ENCODE measurements around the gene SMIM33. TPM values are rescaled to one million over a fixed set of nuclear protein-coding genes. Genes with fewer than 3 reads are reported as not detected.
A peak's percentile ranks its signal among the peaks of the same experiment; 100 is the strongest.

The SMIM33 gene
- total and polyA plus RNA-seq, 2 of the 13 experiments (the other 11 are each of a cell fraction or from before 2014, with no cell fraction given), result not detected

- TF ChIP-seq MXI1 (IDR thresholded peaks at IDR 0.05; ENCODE audit: borderline replicate concordance, low read depth, low read length) (no peak; the same call in 2 of the 3 replicates), ZNF788 (CRISPR knock-in tag; IDR thresholded peaks at IDR 0.05; ENCODE audit: borderline replicate concordance) (peak; percentile 94; the same call in 1 of the 2 replicates), ZNF317 (CRISPR knock-in tag; IDR thresholded peaks at IDR 0.05) (peak; percentile 87; the same call in 1 of the 2 replicates), ZNF17 (CRISPR knock-in tag; IDR thresholded peaks at IDR 0.05) (no peak), MED8 (CRISPR knock-in tag; IDR thresholded peaks at IDR 0.05; ENCODE audit: insufficient replicate concordance) (peak; percentile 85), ZNF577 (CRISPR knock-in tag; IDR thresholded peaks at IDR 0.05; ENCODE audit: borderline replicate concordance, low read depth) (no peak), ZNF354B (CRISPR knock-in tag; IDR thresholded peaks at IDR 0.05) (no peak), REXO4 (CRISPR knock-in tag; IDR thresholded peaks at IDR 0.05; ENCODE audit: borderline replicate concordance) (no peak), ZNF670 (CRISPR knock-in tag; IDR thresholded peaks at IDR 0.05; ENCODE audit: borderline replicate concordance) (0 out of 2 replicates have a peak, but pooled peaks have one; percentile 44), KDM6A (CRISPR knock-in tag; IDR thresholded peaks at IDR 0.05; ENCODE audit: low read depth) (0 out of 2 replicates have a peak, but pooled peaks have one; percentile 24), ZNF430 (CRISPR knock-in tag; IDR thresholded peaks at IDR 0.05) (peak; percentile 92), MBNL3 (CRISPR knock-in tag; conservative IDR thresholded peaks at IDR 0.05) (no peak), CREBL2 (CRISPR knock-in tag; IDR thresholded peaks at IDR 0.05; ENCODE audit: borderline replicate concordance) (peak; percentile 91), ZNF225 (CRISPR knock-in tag; IDR thresholded peaks at IDR 0.05) (no peak), ZNF615 (CRISPR knock-in tag; IDR thresholded peaks at IDR 0.05; ENCODE audit: borderline replicate concordance) (no peak), ZNF790 (CRISPR knock-in tag; IDR thresholded peaks at IDR 0.05; ENCODE audit: borderline replicate concordance) (peak; percentile 94), ATAD3A (CRISPR knock-in tag; IDR thresholded peaks at IDR 0.05) (no peak), ERF (CRISPR knock-in tag; IDR thresholded peaks at IDR 0.05) (peak; percentile 93), NFIB (CRISPR knock-in tag; IDR thresholded peaks at IDR 0.05; ENCODE audit: borderline replicate concordance) (no peak), GATAD1 (CRISPR knock-in tag; IDR thresholded peaks at IDR 0.05) (peak; percentile 70)
- TF ChIP-seq, protein P1, sequence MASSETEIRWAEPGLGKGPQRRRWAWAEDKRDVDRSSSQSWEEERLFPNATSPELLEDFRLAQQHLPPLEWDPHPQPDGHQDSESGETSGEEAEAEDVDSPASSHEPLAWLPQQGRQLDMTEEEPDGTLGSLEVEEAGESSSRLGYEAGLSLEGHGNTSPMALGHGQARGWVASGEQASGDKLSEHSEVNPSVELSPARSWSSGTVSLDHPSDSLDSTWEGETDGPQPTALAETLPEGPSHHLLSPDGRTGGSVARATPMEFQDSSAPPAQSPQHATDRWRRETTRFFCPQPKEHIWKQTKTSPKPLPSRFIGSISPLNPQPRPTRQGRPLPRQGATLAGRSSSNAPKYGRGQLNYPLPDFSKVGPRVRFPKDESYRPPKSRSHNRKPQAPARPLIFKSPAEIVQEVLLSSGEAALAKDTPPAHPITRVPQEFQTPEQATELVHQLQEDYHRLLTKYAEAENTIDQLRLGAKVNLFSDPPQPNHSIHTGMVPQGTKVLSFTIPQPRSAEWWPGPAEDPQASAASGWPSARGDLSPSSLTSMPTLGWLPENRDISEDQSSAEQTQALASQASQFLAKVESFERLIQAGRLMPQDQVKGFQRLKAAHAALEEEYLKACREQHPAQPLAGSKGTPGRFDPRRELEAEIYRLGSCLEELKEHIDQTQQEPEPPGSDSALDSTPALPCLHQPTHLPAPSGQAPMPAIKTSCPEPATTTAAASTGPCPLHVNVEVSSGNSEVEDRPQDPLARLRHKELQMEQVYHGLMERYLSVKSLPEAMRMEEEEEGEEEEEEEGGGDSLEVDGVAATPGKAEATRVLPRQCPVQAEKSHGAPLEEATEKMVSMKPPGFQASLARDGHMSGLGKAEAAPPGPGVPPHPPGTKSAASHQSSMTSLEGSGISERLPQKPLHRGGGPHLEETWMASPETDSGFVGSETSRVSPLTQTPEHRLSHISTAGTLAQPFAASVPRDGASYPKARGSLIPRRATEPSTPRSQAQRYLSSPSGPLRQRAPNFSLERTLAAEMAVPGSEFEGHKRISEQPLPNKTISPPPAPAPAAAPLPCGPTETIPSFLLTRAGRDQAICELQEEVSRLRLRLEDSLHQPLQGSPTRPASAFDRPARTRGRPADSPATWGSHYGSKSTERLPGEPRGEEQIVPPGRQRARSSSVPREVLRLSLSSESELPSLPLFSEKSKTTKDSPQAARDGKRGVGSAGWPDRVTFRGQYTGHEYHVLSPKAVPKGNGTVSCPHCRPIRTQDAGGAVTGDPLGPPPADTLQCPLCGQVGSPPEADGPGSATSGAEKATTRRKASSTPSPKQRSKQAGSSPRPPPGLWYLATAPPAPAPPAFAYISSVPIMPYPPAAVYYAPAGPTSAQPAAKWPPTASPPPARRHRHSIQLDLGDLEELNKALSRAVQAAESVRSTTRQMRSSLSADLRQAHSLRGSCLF (CRISPR knock-in tag; IDR thresholded peaks at IDR 0.05; ENCODE audit: borderline replicate concordance), result 0 out of 2 replicates have a peak, but pooled peaks have one; percentile 36
- TF ChIP-seq, protein P2, sequence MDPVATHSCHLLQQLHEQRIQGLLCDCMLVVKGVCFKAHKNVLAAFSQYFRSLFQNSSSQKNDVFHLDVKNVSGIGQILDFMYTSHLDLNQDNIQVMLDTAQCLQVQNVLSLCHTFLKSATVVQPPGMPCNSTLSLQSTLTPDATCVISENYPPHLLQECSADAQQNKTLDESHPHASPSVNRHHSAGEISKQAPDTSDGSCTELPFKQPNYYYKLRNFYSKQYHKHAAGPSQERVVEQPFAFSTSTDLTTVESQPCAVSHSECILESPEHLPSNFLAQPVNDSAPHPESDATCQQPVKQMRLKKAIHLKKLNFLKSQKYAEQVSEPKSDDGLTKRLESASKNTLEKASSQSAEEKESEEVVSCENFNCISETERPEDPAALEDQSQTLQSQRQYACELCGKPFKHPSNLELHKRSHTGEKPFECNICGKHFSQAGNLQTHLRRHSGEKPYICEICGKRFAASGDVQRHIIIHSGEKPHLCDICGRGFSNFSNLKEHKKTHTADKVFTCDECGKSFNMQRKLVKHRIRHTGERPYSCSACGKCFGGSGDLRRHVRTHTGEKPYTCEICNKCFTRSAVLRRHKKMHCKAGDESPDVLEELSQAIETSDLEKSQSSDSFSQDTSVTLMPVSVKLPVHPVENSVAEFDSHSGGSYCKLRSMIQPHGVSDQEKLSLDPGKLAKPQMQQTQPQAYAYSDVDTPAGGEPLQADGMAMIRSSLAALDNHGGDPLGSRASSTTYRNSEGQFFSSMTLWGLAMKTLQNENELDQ (CRISPR knock-in tag; IDR thresholded peaks at IDR 0.05; ENCODE audit: borderline replicate concordance), result no peak
These were observed 47.1 kb downstream of the SMIM33 start (continued) for GRCh38 chr5:139517683-139518564.

Measured in HepG2 (cell line).